Melanocyte of skin (primary cell): Measurements from ENCODE around the gene SACM1L. TPM values are rescaled to one million over a fixed set of nuclear protein-coding genes. Genes with fewer than 3 reads are reported as not detected.

Experiments used
- small RNA-seq, 2 donors: library from RNA; depleted of rRNA; stranded (forward); fragments of <200 nt; gene quantifications; one replicate each; pipeline ENCODE3, GENCODE V24; 2012
- total RNA-seq, 2 donors: library from RNA; depleted of rRNA; stranded (reverse); fragments of >200 nt; gene quantifications; 2 replicates each; pipeline ENCODE4 v1.2.3, GENCODE V29; 2012

Gene SACM1L
- total RNA-seq, result 10 to 100 TPM; 26.8 to 44.0 TPM

GRCh38 chr3:45688882-45689786 lies at the start of gene SACM1L:
TSS of gene SACM1L (plus strand) at chr3:45689396. CDS start at chr3:45689466, 70 bp downstream.

Small RNAs within 50 kb of the gene (small RNA-seq; reads per million reads assigned to genes)
- gene RN7SL145P, result 0 to 0.04 reads per million in 2 donors

Other genes with a start within 250 kb of the SACM1L start
- gene LIMD1, start 94.6 kb upstream of the SACM1L start, total RNA-seq, result 10 to 100 TPM in 1 of 2 donors, 1 to 10 TPM in 1; 7.6 to 23.3 TPM
- gene SLC6A20, start 107.1 kb downstream of the SACM1L start, total RNA-seq, result not detected
- gene LZTFL1, start 152.7 kb downstream of the SACM1L start, total RNA-seq, result 10 to 100 TPM in 1 of 2 donors, 1 to 10 TPM in 1; 10.0 to 12.0 TPM
- not detected for gene CCR9, start 197.1 kb downstream of the SACM1L start, total RNA-seq